K562 (cell line): ENCODE measurements around the gene DYNC2LI1. TPM values are rescaled to one million over a fixed set of nuclear protein-coding genes. Genes with fewer than 3 reads are reported as not detected.
A peak's percentile ranks its signal among the peaks of the same experiment; 100 is the strongest.

Source experiments
- BCLAF1 ChIP-seq, 2 experiments: fragments of 450-650 bp in 1 of 2; IDR thresholded peaks; 2 replicates each; pipeline ENCODE4 v1.6.1; 2011 to 2017; ENCODE audit warnings: low read depth in 2 of 2, antibody characterized with exemption in 1 of 2, borderline replicate concordance in 1 of 2, low read length in 1 of 2, mild to moderate bottlenecking in 1 of 2, mixed read lengths in 1 of 2; ENCODE audit not compliant: control insufficient read depth in 1 of 2
- BDP1 ChIP-seq: IDR thresholded peaks from 3 replicates; pipeline ENCODE4 v1.6.1; 2011; ENCODE audit not compliant: insufficient read length, insufficient read depth
- ELF2 ChIP-seq: fragments of 250-450 bp; sonication (Bioruptor Pico); IDR thresholded peaks from 2 replicates; pipeline ENCODE4 v1.5.0; 2021; ENCODE audit warnings: mild to moderate bottlenecking
- FOXJ3 ChIP-seq: sonication (generic); formaldehyde crosslinking; IDR thresholded peaks from 2 replicates; pipeline ENCODE4 v1.4.0; 2020; ENCODE audit warnings: mild to moderate bottlenecking, missing genetic modification reagents
- MBD2 ChIP-seq: sonication (generic); IDR thresholded peaks from 2 replicates; pipeline ENCODE4 v1.6.1; 2016; ENCODE audit warnings: low read depth, borderline replicate concordance
- POLR2H ChIP-seq: IDR thresholded peaks from 2 replicates; pipeline ENCODE4 v1.6.1; 2016; ENCODE audit warnings: missing genetic modification characterization, low read depth, mild to moderate bottlenecking, control low read depth, missing compliant biosample characterization, moderate library complexity
- SETDB1 ChIP-seq: IDR thresholded peaks from one replicate; pipeline ENCODE4 v1.6.1; 2012; ENCODE audit warnings: low read length, control low read depth, inconsistent platforms
- SFPQ ChIP-seq: fragments of 200-400 bp; formaldehyde crosslinking; IDR thresholded peaks from 2 replicates; pipeline ENCODE4 v1.6.1; 2017; ENCODE audit warnings: mild to moderate bottlenecking, low read depth, low read length, moderate library complexity
- SMC3 ChIP-seq: conservative IDR thresholded peaks from 2 replicates; pipeline ENCODE4 v1.6.1; 2011; ENCODE audit warnings: low read depth, low read length, improper control_type of control experiment; ENCODE audit not compliant: insufficient read depth
- SP1 ChIP-seq: sonication (generic); formaldehyde crosslinking; IDR thresholded peaks from 2 replicates; pipeline ENCODE4 v1.8.1; 2022; ENCODE audit warnings: mild to moderate bottlenecking, missing genetic modification reagents
- U2AF2 ChIP-seq: fragments of 200-400 bp; formaldehyde crosslinking; optimal IDR thresholded peaks from 2 replicates; pipeline ENCODE3; 2017; ENCODE audit warnings: low read depth, mild to moderate bottlenecking, low read length
- ZBTB26 ChIP-seq: fragments of 450-650 bp; formaldehyde crosslinking; IDR thresholded peaks from 2 replicates; pipeline ENCODE4 v1.4.0; 2022; ENCODE audit warnings: missing genetic modification characterization
- ZZZ3 ChIP-seq: fragments of 450-650 bp; IDR thresholded peaks from 2 replicates; pipeline ENCODE4 v1.6.1; 2016; ENCODE audit warnings: antibody characterized with exemption, mild to moderate bottlenecking, moderate library complexity
- polyA plus RNA-seq, 8 experiments: library from polyadenylated mRNA; depleted of rRNA in 4 of 8; stranded (reverse) in 5 of 8; unstranded in 3 of 8; fragments of >200 nt; fragmentation: Nextera tagmentation in 2 of 8; fragmentation: Illumina TruSeq in 1 of 8; extraction: Ambion mirVana in 2 of 8; extraction: Trizol in 1 of 8; gene quantifications; 2 replicates each; pipeline versions ENCODE4 v1.2.1 to v1.2.3, GENCODE V29; 2011 to 2014; ENCODE audit warnings: inconsistent platforms in 1 of 8, missing spikeins in 1 of 8
- total RNA-seq, 7 experiments: library from RNA; depleted of rRNA in 6 of 7; stranded (reverse); fragments of >200 nt in 6 of 7; fragmentation: Illumina TruSeq in 2 of 7; extraction: Trizol in 2 of 7; gene quantifications; 2 replicates each; pipeline versions ENCODE4 v1.2.1 to v1.2.3, GENCODE V29; 2011 to 2021; ENCODE audit warnings: low replicate concordance in 1 of 7
- TF ChIP-seq, protein P1 (sequence below): IDR thresholded peaks from 2 replicates; pipeline ENCODE4 v1.6.1; 2014; ENCODE audit warnings: antibody characterized with exemption
- TF ChIP-seq, protein P2 (sequence below): fragments of 250-450 bp; sonication (Bioruptor Pico); IDR thresholded peaks from 2 replicates; pipeline ENCODE4 v1.5.0; 2020; ENCODE audit warnings: mild to moderate bottlenecking, borderline replicate concordance

Gene DYNC2LI1
- total and polyA plus RNA-seq, 9 of the 15 experiments (the other 6 are each of a cell fraction or from before 2014, with no cell fraction given), result 12.5 to 42.2 (median 25.8) TPM

DNA sequence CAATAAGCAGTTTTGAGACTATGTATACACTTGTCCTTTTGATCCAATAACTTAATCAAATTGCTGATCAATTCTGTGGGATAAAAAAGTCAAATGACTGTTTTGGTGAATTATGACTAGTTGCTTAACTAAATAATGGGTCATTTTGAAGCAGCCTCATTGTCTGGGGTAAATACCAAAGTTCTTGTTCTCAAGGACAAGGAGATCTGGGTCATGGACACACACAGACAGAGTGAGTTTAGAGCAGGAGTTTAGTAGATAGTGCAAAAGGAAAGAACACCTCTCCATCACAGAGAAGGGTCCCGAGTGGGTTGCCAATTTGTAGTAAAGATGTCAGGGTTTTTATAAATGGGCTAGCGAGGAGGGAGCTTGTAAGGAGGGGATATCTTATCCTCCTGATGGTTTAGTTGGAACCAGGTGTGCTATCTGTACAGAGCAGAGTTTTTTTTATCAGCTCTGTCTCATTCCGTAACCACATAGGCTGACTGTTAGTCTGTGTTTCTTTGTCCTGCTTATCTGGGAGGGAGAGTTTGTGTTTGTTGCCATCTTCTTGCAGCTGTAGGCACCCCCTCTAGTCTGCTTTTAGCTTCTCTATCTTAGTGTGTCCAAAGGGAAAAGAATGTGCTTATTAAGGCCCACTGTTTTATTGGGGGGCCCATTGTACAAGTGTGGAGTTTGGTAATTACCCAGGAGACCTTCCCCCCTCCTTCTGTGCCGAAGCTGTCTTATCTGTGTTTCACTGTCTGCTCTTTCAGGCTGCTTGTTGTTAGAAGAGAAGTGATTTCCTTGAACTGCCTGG is 48.9 kb upstream of the DYNC2LI1 start (continued):
- TF ChIP-seq SFPQ (no peak), ZBTB26 (CRISPR knock-in tag) (no peak), ELF2 (CRISPR knock-in tag) (no peak), POLR2H (tag) (no peak), FOXJ3 (CRISPR knock-in tag) (no peak), SETDB1 (no peak), BDP1 (no peak), U2AF2 (no peak), ZZZ3 (no peak), BCLAF1 (IDR thresholded peaks at IDR 0.05; ENCODE audit: borderline replicate concordance in 1 of 2, control insufficient read depth in 1 of 2, low read depth in 2 of 2, low read length in 1 of 2) (peak in 1 of 2 experiments; percentile 22; a peak in 1 of 4 replicates), SP1 (CRISPR knock-in tag) (0 out of 2 replicates have a peak, but pooled peaks have one; percentile 13), SMC3 (no peak), MBD2 (peak; percentile 68)
- TF ChIP-seq, protein P1, sequence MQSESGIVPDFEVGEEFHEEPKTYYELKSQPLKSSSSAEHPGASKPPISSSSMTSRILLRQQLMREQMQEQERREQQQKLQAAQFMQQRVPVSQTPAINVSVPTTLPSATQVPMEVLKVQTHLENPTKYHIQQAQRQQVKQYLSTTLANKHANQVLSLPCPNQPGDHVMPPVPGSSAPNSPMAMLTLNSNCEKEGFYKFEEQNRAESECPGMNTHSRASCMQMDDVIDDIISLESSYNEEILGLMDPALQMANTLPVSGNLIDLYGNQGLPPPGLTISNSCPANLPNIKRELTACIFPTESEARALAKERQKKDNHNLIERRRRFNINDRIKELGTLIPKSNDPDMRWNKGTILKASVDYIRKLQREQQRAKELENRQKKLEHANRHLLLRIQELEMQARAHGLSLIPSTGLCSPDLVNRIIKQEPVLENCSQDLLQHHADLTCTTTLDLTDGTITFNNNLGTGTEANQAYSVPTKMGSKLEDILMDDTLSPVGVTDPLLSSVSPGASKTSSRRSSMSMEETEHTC, result peak; percentile 60
- TF ChIP-seq, protein P2, sequence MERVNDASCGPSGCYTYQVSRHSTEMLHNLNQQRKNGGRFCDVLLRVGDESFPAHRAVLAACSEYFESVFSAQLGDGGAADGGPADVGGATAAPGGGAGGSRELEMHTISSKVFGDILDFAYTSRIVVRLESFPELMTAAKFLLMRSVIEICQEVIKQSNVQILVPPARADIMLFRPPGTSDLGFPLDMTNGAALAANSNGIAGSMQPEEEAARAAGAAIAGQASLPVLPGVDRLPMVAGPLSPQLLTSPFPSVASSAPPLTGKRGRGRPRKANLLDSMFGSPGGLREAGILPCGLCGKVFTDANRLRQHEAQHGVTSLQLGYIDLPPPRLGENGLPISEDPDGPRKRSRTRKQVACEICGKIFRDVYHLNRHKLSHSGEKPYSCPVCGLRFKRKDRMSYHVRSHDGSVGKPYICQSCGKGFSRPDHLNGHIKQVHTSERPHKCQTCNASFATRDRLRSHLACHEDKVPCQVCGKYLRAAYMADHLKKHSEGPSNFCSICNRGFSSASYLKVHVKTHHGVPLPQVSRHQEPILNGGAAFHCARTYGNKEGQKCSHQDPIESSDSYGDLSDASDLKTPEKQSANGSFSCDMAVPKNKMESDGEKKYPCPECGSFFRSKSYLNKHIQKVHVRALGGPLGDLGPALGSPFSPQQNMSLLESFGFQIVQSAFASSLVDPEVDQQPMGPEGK, result no peak
